ENCODE data around the gene CRACR2B. TPM values are rescaled to one million over a fixed set of nuclear protein-coding genes. Genes with fewer than 3 reads are reported as not detected.
A peak's percentile ranks its signal among the peaks of the same experiment; 100 is the strongest.

The CRACR2B gene
- total RNA-seq, 2 experiments from 2014 or later: 0.33 TPM; not detected in 1

DNA sequence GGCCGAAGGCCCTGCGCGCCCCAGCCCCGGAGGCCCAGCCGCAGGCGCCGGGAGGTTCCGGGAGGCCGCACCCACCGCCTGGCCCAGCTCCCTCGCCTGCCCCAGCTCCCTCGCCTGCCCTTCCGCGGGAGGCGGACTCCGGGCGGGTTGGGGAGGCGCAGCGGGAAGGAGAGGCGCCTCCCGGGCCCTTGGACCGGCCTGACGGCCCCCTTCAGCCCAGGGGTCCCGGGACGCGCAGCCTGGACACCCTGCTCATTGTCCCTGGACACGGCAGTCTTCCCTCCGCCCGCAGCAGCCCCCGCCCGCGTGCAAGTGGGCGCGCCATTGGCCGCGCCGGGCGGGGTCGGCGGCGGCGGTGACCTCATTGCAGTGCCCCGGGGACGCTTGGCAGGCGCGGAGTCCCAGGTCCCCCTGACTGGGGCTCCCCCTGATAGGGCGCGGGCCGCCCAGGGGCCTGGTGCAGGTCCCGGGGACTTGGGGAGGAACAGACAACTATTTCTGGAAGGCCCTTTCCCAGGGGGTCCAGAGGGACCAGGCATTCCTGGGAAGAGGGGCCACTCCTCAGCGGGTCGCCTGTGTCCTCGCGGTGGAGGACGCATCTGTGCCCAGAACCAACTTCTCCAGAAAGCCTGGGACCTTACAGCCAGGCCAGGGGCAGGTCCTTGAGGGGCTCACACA is 5.5 kb downstream of the CRACR2B start:
- ATAC-seq (ENCODE audit: poor library complexity) (peak; percentile 35), DNase-seq (peak in 5 of 14 experiments; percentile 19 to 72 (median 39))
- Mint-ChIP-seq H3K9me3 (no peaks in the 10 kb centered on the region), H3K27me3 (peaks cover 35% of the 10 kb centered on the region), H3K4me3 (peak overlapping the region; percentile 85), H3K4me1 (ENCODE audit: low read depth) (peaks cover 25% of the 10 kb centered on the region), H3K36me3 (ENCODE audit: low read depth) (no peaks in the 10 kb centered on the region), H3K27ac (no peak overlapping the region)
- ChIA-PET POLR2A (interaction anchor here (1.0 to 10.0 kb wide), 4 partner anchors 9 to 24 kb away, joined by 3 to 115 read pairs (median 38); partner anchors contain the start of genes PNPLA2, POLR2L, RPLP2 and TSPAN4), CTCF (no interaction called here)
- Histone ChIP-seq H3K27ac (ENCODE audit: low read depth in 1 of 2, low read length in 2 of 2) (no peak overlapping the region), H3K27me3 (ENCODE audit: control insufficient read depth in 1 of 2, insufficient read depth in 2 of 2, low read length in 2 of 2) (peaks cover 35 to 43% of the 10 kb centered on the region in 2 experiments), H3K9me3 (ENCODE audit: control insufficient read depth in 1 of 2, insufficient read depth in 1 of 2, low read length in 2 of 2) (peaks cover 0 to 30% of the 10 kb centered on the region in 2 experiments), H3K36me3 (ENCODE audit: insufficient read depth, low read length) (peaks cover 6% of the 10 kb centered on the region), H3K4me1 (ENCODE audit: insufficient read depth, low read length) (peaks cover 63% of the 10 kb centered on the region), H3K4me3 (ENCODE audit: low read length) (peak overlapping the region; percentile 34)
- no peak for TF ChIP-seq CTCF (IDR thresholded peaks at IDR 0.05)
- intact Hi-C loops (cut with DNase I, micrococcal nuclease): no loop called here

DNA sequence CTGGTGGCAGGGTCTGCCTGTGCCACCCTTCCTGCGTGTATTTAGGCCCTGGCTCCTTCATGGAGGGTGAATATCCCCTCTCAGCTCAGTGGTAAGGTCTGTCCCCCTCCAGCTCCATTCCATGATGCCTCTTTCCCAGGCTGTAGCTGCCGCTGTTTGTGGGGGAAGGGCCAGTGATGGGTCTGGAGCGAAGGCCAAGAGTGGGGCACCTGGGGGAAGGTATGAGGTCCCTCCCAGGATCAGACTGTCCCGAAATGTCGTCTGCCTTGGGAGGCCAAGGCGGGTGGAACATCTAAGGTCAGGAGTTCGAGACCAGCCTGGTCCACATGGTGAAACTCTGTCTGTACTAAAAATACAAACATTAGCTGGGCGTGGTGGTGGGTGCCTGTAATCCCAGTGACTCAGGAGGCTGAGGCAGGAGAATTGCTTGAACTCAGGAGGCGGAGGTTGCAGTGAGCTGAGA is 6.2 kb downstream of the CRACR2B start:
- peaks cover 11% of the 10 kb centered on the region for H3K36me3 ChIP-seq (ENCODE audit: insufficient read depth, low read length)
- Mint-ChIP-seq H3K36me3 (ENCODE audit: low read depth) (peaks cover 3% of the 10 kb centered on the region), H3K27me3 (peaks cover 29% of the 10 kb centered on the region), H3K4me1 (ENCODE audit: low read depth) (peaks cover 24% of the 10 kb centered on the region), H3K9me3 (no peaks in the 10 kb centered on the region), H3K4me3 (peak overlapping the region; percentile 85), H3K27ac (no peak overlapping the region)
- ChIA-PET POLR2A (interaction anchor here (1.6 to 10.0 kb wide), 3 partner anchors 9 to 25 kb away, joined by 4 to 115 read pairs (median 71); partner anchors contain the start of genes PNPLA2, POLR2L and TSPAN4), CTCF (no interaction called here)
- peak overlapping the region; percentile 34 for H3K4me3 ChIP-seq (ENCODE audit: low read length)
- H3K27me3 ChIP-seq (ENCODE audit: control insufficient read depth in 1 of 2, insufficient read depth in 2 of 2, low read length in 2 of 2): peaks cover 29 to 37% of the 10 kb centered on the region in 2 experiments
- no peak for DNase-seq
- peaks cover 0 to 25% of the 10 kb centered on the region in 2 experiments for H3K9me3 ChIP-seq (ENCODE audit: control insufficient read depth in 1 of 2, insufficient read depth in 1 of 2, low read length in 2 of 2)
- no peak overlapping the region for H3K27ac ChIP-seq (ENCODE audit: low read depth in 1 of 2, low read length in 2 of 2)
- intact Hi-C loops (cut with DNase I, micrococcal nuclease): no loop called here
- TF ChIP-seq CTCF (IDR thresholded peaks at IDR 0.05): no peak
- no peak for ATAC-seq (ENCODE audit: poor library complexity)
- H3K4me1 ChIP-seq (ENCODE audit: insufficient read depth, low read length): peaks cover 58% of the 10 kb centered on the region

DNA sequence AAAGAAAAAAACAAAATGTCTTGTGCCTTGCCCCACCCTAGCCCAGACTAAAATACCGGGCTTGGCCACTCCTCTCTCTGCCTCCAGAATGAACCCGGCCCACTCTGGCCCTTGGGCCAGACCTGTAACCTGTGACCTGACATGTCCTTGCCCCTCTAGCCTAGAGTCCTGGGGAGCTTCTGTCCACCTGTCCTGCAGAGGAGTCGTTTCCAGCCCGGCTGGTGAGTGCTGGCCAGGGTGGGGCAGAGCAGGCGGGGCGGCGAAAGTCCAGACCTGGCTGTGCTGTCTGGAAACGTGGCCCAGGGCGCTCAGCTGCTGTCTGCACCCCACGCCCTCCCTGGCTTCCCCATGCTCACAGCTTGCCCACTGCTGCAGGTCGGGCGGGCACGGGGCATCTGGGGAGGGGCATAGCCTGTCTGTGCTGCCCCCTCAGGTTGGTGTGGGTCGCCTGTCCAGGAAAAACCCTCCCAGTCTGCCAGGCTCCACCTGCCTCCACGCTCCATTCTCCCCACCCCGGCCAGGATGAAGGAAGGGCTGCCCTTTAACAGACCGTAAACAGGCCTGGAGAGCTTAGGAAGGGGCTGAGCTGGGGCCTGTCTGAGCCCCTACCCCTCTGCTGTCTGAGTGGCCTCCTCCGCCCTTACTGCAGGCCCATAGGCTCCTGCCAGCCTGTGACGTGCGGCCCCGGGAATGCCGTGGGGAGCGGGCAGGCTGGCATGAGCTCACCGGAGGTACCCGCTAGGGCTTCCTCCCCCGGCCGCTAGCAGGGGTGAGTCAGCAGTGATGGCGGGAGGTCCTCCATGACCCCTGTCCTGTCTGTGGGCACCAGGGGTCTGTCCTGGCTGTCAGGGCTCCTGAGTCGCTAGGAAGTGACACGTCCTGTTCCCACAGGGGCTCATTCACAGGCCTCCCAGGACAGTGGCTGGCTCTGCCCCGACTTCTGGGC is 6.9 kb downstream of the CRACR2B start:
- Mint-ChIP-seq H3K27ac (no peak overlapping the region), H3K36me3 (ENCODE audit: low read depth) (peaks cover 11% of the 10 kb centered on the region), H3K4me1 (ENCODE audit: low read depth) (peaks cover 22% of the 10 kb centered on the region), H3K4me3 (peak overlapping the region; percentile 69), H3K9me3 (no peaks in the 10 kb centered on the region), H3K27me3 (peaks cover 21% of the 10 kb centered on the region)
- intact Hi-C loops (cut with DNase I, micrococcal nuclease): no loop called here
- no peak for ATAC-seq (ENCODE audit: poor library complexity)
- DNase-seq: peak in 2 of 14 experiments; percentile 56 to 65
- H3K27me3 ChIP-seq (ENCODE audit: control insufficient read depth in 1 of 2, insufficient read depth in 2 of 2, low read length in 2 of 2): peaks cover 21 to 29% of the 10 kb centered on the region in 2 experiments
- H3K27ac ChIP-seq (ENCODE audit: low read depth in 1 of 2, low read length in 2 of 2): no peak overlapping the region
- H3K36me3 ChIP-seq (ENCODE audit: insufficient read depth, low read length): peaks cover 19% of the 10 kb centered on the region
- H3K9me3 ChIP-seq (ENCODE audit: control insufficient read depth in 1 of 2, insufficient read depth in 1 of 2, low read length in 2 of 2): peaks cover 0 to 18% of the 10 kb centered on the region in 2 experiments
- no peak for TF ChIP-seq CTCF (IDR thresholded peaks at IDR 0.05)
- peaks cover 52% of the 10 kb centered on the region for H3K4me1 ChIP-seq (ENCODE audit: insufficient read depth, low read length)
- ChIA-PET POLR2A (interaction anchor here (1.6 to 10.0 kb wide), 3 partner anchors 8 to 26 kb away, joined by 4 to 115 read pairs (median 71); partner anchors contain the start of genes PNPLA2, POLR2L and TSPAN4), CTCF (no interaction called here)
- H3K4me3 ChIP-seq (ENCODE audit: low read length): no peak overlapping the region
